GM21367 (cell line): ENCODE data around the gene PARVG.

ENCODE experiments used
- ATAC-seq: cut with Tn5 transposase; IDR thresholded peaks from one replicate; pipeline ENCODE4 v1.9.1; 2021; ENCODE audit not compliant: unreplicated experiment

PARVG gene, protein sequence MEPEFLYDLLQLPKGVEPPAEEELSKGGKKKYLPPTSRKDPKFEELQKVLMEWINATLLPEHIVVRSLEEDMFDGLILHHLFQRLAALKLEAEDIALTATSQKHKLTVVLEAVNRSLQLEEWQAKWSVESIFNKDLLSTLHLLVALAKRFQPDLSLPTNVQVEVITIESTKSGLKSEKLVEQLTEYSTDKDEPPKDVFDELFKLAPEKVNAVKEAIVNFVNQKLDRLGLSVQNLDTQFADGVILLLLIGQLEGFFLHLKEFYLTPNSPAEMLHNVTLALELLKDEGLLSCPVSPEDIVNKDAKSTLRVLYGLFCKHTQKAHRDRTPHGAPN

DNA sequence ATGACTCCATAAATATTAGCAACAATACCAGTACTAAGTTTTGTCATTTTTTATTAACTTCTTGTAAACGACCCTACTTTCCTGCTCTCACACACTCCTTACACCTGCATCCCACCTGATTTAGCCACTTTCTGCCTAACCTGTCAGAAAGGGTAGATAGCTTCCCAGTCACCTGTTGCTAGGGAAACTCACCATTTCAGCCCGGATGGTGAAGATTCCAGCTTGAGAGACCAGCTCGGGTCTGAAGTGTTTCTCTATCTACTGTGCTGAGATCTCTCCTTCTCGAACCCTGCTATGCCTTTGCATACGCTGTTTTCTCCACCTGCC lies at the start of gene PARVG:
PARVG (plus strand) TSS at position 220 of the 327 bp plus-strand sequence. CDS start 2,405 bp downstream, outside the sequence.
- no peak for ATAC-seq

DNA sequence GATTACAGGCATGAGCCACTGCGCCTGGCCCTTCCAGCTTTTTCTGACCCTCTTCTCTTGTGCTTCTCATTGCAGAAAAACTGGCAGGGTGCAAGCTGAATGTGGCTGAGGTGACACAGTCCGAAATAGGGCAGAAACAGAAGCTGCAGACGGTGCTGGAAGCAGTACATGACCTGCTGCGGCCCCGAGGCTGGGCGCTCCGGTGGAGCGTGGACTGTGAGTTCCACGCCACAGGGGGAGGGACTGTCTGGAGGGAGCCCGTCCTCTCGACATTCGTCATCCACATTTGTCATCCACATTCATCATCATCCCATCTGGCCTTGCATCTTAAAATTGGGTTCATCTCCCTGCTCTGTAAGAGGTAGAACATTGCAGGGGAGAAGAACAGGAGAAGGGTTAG lies 49.3 kb upstream of the PARVG start:
- no peak for ATAC-seq

DNA sequence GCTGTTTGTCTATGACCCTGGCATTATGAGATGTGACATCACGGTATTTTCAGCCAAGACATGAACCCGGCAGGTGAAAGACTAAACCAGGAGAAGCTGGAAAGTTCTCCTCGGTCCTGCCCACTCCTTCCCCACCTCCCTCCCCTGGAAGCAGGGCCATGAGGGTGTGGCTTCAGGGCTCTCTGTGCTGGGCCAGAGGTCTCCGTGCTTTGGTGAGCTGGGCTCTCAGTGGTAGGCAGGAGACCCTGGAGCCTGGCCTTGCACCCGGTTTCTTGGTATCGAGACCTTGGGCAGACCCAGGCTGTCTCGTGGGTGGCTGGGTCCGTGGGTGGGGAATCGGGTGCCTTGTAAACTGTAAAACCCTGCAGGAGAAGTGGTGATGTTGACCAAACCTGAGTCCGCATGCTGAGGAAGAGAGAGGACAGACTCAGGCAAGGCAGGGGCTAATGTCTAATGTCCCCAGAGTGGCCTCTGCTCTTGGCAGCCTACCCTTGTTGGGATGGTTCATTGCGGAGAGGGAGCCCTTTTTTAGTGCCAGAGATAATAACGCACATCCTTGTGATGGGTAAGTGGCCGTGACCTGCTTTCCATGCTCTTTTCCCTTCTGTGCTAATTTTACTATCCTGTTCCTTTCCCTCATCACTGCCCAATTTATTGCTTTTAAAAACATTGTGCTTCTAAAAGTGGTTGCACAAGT lies 48.6 kb upstream of the PARVG start:
- no peak for ATAC-seq

DNA sequence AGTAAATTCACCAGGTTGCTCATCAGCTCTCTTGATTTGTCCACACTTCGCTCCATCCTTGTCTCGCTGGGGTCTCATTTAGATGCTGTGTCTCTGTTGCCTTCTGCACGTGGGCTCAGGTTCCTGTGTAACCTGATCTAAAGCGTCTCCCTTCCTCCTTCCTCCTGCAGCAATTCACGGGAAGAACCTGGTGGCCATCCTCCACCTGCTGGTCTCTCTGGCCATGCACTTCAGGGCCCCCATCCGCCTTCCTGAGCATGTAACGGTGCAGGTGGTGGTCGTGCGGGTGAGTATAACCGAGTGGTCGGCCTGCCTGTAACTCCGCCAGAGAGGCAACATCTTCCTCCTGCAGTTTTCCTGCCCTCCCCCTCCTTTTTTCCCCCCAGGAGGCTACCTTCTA lies 48.0 kb upstream of the PARVG start:
- ATAC-seq, result no peak

DNA sequence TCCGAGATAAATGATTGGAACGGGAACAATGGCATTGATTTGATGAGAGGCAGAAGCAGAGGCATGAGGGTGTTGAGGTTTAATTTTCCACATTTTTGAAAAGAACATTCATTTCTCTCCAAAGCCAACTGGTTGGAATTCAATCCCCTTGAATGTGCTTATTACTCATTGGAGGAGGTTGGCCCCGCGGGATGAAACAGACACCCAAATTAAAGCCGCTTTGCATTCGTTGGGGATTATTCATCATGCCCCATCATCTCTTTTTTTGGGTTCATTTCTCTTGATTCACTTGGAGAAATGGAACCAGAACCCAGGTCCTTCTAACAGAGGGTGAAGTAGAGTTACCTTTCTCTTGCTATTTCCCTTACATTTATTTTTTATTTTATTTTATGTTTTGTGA lies 47.6 kb upstream of the PARVG start:
- ATAC-seq, result no peak

DNA sequence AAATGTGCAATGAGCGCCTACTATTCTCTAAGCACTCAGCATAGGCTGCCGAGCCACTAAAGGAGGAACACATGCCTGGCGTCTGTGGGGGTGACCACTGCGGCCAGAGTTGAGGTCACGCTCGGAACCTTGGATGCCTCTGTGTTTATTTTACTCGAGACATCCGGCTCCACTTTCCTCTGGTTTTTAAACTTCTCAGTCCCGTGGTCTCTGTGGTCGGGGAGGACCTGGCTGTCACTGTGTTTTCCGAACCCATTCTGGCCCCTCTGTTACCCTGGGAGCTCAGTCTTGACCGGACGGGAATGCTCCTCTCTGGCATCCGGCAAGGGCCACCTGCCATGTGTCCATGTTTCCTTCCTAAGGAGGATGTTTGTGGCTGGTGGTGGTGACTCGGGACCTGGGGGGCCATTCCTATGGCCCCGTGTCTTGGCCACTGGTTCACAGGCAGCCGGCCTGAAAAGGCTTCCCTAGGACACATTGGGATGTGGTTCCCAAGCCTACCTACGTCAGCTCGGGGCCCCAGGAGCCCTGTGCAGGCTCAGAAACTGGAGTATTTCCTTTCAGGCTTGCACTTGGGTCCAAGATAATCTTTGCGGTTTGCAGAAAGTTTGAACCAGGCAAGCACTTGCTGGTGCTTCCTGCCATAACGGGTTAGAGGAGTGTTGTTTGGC lies 46.7 kb upstream of the PARVG start:
- ATAC-seq, result no peak

DNA sequence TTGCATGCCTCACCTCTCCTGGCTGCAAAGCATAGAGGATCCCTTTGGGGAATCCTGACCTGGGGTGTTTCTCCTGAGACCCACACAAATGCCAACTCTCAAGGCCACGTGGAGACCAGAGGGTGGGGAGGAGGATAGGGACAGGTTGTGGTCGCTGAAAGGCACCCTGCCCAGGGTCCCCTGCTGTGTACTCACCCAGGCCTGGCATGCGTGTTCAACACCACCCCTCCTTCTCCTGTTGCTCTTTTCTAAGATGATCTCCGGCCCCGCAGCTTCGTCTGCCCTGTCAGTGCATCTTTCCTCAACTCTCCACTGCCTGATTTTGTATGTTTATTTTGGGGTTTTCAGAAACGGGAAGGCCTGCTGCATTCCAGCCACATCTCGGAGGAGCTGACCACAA lies 44.6 kb upstream of the PARVG start:
- no peak for ATAC-seq

DNA sequence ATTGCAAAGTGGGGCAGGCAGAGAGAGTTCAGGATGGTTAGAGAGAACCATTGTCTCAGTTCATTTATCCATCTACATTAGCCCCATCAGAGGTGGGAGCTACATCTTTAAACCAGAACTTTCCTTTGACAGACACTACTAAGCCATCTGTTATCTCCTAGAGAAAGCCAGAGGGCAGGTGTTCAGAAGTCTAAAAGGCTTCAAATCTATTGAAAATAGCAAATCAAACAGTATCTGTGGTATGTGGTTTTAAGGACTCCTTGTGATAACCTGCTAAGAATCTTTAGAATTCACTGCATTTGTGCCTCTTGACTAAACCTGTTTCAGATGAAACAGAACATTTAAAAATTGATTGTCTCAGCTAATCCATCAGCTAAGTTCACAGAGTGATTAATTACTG lies 43.9 kb upstream of the PARVG start:
- ATAC-seq, result no peak

DNA sequence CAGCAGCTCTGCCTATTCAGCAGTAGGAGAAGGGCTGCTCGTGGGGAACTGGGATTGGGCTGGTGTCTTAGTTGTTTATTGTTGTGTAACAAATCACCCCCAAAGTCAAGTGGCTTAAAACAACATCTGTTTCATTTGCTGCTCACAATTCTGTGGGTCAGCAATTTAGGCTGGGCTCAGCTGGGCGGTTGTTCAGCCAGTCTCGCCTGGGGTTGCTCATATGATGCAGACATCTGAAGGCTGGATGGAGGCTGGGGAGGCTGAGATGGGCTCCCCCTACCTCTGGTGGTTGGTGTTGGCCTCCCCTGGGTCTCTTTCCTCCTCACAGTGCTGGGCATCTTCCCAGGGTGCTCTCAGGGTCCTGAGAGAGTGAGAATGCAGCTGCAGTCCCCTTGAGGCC lies 43.3 kb upstream of the PARVG start:
- no peak for ATAC-seq

DNA sequence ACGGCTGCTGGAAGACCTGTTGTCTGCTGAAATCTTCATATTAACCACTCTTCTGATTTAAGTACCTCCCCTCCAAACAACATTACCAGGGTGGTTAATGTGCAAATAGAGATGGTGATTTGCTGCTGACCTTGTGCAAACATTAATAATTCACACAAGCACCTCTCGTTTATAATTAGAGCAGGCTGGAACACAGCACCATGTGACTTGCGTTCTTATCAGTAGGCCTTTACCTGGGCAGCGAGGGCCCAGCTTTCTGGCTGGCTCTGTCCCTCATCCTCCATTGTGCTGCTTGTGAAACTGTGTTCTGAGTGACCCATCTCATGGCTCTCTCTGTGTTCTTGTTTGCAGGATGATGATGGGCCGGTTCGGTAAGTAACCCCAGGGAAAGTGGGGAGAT lies 41.0 kb upstream of the PARVG start:
- no peak for ATAC-seq

DNA sequence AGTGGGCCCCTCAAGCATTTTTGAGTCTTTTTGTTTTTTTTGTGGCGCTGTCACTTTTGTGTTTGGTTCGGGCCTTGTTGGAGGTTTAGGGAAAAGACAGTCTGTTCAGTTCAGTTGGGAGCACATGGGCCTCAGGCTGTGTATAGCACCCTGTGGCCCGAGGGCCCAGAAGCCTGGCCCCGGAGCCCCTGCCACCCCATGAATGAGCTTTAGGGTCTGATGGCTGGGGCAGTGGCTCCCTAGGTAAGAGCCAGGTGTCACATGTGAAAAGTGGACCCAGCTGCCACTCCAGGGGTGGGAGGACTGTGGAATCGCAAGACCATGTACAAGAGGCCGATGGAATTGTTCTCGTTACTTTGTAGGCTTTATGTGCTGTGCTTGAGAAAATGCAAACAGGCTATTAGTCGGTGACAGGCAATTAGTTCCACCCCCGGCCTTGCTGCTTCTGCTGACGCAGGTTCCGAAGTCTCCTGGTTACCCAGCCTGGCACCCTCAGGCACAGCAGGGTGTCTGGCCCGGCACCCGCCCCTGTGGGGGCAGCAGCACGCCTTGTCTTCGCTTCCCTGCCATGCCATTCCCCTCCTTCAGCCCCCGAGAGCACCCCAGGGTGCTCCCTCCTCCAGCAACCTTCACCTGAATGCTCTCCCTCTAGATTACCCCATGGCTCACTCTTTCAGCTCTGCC lies 38.2 kb upstream of the PARVG start:
- no peak for ATAC-seq

DNA sequence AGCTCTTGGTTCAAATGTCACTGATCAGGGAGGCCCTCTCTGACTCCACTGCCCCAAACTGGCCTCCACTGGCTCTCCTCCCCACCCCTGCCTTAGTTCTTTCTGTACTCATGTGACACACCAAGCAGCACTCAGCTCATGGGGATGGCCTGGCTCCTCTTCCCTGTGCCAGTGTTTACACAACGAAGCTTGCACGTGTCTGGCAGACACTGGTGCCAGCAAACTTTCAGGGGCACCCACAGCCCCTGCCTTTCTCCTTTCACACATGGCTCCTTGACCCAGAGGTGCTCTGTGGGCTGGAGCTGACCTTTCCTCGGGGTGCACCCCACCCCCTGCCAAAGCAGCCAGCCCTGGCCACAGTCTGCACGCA lies 37.6 kb upstream of the PARVG start:
- no peak for ATAC-seq

DNA sequence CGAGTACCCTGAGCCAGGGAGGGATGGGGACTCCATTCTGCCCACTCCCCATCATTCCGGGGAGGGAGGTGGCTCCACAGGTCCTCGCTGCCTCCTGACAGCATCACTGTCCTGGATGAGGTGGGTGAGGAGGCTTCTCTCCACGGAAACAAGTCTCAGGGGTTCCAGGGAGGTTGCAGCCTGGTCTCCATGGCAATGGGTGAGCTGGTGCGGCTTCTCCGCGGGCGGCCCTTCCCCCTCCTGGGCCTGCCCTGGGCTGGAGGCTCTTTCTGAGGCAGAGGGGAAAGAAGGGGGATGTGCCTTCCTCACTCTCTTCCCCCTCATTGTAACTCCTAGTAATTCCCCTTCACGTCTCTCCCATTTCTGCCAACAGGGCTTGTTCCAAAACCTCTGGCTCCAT lies 37.1 kb upstream of the PARVG start:
- no peak for ATAC-seq

DNA sequence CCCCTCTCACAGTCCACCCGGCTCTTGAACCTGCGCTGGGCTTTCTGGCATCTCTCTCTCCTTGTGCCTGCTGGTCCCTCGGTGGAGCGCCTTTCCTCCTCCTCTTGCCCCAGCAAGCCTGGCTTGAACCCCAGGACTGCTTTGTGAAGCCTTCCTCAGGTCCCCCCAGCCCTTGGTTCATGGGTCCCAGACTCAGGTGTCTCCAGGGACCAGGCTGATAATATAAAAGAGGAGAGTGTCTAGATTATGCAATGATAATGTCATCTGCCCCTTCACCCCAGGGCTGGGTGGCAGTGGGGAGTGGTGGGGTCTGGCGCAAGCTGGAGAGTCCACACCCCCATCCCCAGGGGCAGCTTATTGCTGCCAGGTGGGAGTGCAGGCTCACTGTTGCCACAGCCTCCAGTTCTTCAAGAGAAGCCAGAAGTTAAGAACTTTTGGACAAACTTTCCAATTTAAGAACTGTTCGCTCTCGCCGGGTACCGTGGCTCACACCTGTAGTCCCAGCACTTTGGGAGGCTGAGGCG lies 36.6 kb upstream of the PARVG start:
- no peak for ATAC-seq

DNA sequence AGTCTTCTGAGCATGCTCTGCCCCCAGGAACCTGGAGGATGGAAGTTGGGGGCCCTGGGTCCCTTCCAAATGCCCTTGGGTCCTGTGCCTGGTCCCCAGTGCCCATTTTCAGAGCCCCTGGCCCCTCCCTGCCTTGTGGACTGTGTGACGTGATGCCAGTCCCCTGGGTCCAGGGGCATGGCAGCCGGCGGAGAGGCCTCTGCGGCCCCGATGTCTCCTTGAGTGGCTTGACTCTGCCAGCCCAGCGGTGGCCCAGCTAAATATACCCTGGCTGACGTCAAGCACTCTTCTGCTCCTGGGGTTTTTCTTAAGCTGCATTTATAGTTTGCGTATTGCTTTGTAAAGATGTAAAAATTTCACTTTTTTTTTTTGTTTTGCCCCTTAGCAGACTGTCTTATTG lies 35.2 kb upstream of the PARVG start:
- no peak for ATAC-seq

DNA sequence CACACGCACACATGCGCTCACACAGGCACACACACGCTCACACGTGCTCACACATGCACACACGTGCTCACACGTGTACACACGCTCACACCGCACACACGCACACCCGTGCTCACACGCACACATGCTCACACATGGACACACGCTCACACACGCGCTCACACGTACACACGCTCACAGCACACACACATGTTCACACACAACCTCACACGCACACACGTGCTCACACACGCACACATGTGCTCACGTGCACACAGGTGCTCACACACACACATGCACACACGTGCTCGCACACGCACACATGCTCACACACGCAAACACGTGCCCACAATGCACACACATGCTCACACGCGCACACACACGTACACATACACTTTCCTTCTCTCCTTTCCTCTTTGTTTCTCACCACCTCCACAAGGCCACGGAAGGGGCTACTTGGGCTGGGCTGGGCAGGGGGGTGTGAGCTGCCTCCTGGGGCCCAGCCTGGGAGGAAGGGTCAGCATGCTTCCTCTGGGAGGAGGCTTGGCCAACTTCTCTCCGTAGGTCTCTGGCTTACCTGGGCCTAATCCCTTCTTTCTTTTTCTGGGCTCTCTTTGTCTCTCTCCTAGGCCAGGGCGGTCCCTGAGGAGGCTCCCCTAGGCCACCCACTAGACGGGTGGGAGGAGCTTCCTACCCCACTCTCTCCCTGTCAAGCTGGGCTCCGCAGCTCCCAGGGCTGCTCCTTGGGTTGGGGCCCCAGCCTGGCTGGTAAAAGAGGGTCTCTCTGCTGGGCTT lies 34.5 kb upstream of the PARVG start:
- ATAC-seq, result no peak

DNA sequence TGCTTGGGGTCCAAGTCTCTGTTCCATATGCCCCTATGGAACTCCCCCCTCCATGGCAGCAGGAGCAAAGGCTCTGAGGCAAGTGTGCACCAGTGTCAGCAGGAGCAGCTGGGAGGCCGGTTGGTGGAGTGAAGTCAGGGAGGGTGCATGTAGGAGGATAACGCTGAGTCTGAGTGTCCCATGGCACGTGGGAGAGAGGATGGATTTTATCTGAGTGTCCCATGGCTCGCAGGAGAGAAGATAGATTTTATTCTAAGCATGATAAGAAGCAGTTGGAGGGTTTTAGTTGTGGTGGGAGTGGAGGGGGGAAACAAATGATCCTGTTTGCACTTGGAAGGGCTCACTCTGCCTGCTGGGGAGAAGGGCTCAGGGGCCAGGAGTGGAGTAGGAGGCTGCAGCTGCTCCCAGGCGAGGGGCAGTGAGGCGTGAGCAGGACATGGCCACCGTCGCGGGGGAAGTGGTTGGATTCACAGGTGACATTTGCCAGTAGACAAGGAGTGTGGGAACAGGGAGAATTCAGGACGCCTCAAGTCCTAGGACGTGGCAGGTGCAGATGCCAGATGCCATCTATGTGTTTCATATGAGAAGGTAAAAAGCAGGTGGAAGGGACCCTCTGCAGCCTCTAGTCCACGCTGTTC lies 33.6 kb upstream of the PARVG start:
- no peak for ATAC-seq

DNA sequence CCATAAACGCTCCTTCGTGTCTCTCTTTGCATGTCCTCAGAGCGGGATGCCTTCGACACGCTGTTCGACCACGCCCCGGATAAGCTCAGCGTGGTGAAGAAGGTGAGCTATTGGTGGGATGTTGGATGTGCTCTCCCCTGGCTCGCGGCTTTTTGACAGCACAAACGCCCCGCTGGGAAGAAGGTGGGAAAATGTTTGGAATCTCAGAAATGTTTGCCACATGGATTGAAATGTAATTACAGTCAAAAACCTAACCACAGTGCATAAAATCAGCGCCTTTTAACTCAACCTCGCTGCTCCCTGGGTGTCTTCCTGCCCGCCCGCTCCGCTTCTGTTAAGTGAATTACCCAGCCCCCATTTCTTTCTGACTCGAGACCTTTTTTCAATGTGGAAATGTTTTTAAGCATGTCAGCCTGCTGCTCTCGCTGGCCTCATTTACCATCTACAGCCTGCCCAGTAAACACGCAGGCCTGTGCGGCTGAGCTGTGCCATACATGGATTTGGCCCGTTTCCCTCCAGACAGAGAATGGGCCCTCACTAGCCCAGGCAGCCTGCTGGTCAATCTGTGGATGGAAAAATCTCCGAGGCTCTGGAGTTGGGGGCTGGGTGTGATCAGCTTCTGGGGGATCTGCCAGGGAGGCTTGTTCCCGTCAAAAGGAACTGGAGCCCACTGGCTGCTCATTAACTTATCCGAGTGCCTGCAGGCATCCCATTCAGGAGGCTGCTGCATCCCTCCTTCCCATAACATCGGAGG lies 32.7 kb upstream of the PARVG start:
- no peak for ATAC-seq

DNA sequence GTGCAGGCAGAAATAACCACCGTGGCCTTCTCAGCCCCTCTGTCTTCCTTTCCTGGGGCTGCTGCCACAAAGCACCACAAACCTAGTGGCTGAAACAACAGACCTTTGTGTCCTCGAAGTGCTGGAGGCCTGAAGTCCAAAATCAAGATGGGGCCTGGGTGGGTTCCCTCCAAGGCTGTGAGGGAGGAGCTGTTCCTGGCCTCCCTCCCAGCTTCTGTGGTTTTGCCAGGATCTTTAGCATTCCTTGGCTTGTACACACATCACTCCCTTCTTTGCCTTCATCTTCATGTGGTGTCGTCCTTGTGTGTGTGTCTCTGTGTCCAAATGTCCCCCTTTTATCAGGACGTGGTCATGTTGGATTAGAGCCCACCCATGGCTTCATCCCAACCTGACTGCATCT lies 29.0 kb upstream of the PARVG start:
- ATAC-seq, result no peak

DNA sequence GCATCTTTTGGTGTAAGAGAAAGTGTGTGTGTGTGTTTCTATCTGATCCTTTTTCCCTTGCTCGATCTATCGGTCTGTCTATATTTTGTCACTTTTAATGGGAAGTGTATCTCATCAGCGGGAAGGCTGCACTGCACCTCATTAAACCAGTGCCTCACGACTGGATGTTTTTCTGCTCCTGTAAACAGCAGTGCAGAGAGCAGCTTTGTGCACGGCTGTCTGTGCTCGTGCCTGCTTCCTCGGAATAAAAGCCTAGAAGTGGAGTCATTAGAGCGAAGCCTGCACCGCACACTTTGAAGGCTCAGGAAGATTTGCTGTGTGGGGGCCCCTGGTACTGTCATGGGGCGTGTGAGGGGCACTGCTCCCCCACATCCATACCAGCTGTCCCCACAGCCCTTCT lies 27.0 kb upstream of the PARVG start:
- ATAC-seq, result no peak
